VCaP (cell line): Measurements from ENCODE around the gene MIB1.

Experiments used
- H3K27ac ChIP-seq: fragments of 450-650 bp; 2 replicates; pipeline ENCODE4 v1.5.1; 2017
- CTCF ChIP-seq: fragments of 450-650 bp; conservative IDR thresholded peaks from 2 replicates; pipeline ENCODE4 v1.5.1; 2017; ENCODE audit warnings: mild to moderate bottlenecking, moderate library complexity

The MIB1 gene

DNA sequence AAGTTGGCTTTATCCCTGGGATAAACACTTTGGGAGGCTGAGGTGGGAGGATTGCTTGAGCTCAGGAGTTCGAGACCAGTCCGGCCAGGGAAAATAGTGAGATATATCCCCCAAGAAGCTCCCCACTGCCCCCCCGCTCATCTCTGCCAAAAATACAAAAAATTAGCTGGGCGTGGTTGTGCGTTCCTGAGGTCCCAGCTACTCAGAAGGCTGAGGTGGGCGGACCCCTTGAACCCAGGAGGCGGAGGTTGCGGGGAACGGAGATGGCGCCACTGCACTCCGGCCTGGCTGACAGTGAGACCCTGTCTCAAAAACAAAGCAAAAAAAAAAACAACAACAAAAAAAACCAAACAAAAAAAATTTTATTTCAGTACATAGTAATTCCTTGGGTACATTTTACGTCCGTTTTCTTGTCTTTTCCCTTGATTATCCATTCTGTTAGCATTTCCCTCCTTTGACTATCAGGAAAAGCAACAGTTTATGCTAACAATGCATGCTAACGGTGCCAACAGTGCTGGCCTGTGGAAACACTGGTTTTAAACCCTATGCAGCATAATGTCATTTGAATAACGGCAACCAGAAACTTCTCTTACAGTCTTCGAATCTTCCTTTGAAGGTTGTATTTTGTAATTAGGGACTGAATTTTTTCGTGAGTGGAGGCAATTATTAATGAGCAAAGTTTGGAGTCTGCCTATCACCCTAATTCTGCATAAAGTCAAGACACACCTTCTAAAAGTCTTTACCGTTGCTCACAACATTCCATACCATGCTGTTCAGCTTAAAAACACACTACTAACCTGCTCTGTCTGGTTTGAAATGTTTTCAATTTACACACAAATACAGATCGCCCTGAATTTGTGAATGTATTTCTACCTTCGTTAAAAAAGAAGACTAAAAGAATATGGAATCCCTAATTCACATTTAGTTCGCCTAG lies 721 bp upstream of the MIB1 start:
- peak overlapping the region; percentile 95 for H3K27ac ChIP-seq
- no peak for TF ChIP-seq CTCF

- H3K27ac ChIP-seq: peak overlapping the region; percentile 95
- TF ChIP-seq CTCF: no peak
Measured at GRCh38 chr18:21741312-21741561, 645 bp downstream of the MIB1 start.

DNA sequence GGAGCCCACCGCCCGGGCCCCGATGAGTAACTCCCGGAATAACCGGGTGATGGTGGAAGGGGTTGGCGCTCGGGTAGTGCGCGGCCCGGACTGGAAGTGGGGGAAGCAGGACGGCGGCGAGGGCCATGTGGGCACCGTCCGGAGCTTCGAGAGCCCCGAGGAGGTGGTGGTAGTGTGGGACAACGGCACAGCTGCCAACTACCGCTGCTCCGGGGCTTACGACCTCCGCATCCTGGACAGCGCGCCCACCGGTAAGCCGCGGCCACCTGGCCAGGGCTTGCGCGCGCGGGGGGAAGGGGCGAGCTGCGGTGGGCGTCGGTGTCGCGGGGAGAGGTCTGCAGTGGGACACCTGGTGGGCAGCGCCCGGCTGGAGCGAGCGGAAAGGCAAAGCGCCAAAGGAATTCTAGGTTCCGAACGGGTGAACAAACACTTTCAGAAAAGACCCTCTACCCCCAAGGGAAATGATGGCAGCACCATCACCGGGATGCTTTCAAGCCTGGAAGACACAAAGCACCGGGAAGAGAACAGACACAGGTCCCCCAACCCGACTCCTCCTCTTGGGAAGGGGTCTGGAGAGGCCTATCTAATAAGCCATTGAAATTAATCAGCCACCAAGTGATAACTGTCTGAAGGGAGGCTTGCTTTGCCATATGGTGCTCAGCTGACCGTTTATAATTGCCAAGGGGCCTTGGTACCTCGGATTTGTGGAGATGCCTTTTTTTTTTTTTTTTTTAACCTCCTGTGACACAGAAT lies 1.1 kb downstream of the MIB1 start:
- peak overlapping the region; percentile 95 for H3K27ac ChIP-seq
- 0 out of 2 replicates have a peak, but pooled peaks have one; percentile 9 for TF ChIP-seq CTCF

GRCh38 chr18:21742315-21742687 lies 1.7 kb downstream of the MIB1 start:
- no peak for TF ChIP-seq CTCF
- peak overlapping the region; percentile 95; the same call in 1 of the 2 replicates for H3K27ac ChIP-seq

- no peak overlapping the region for H3K27ac ChIP-seq
- no peak for TF ChIP-seq CTCF
Measured at GRCh38 chr18:21743166-21743832, 2.7 kb downstream of the MIB1 start.

GRCh38 chr18:21745231-21745630 lies 4.6 kb downstream of the MIB1 start:
- TF ChIP-seq CTCF: no peak
- no peak overlapping the region for H3K27ac ChIP-seq

DNA sequence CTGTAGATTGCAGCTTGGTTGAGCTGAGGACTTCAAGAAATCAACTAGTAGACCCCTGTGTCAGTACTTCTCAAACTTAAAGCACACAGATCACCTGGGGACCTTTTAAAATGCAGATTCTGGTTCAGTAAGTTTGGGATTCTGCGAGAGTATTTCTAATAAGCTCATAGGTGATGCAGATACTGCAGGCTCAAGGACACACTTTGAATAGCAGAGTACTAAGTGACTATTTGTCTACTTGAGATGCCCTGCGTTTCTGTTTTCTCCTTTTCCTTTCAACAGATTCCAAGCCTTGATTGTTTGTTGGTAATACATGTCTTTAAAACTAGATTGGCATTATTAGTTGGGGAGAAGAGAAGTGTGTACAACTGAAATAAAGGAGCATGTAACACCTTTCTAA lies 6.7 kb downstream of the MIB1 start:
- H3K27ac ChIP-seq: no peak overlapping the region
- no peak for TF ChIP-seq CTCF
